NCI-H2227 (cell line): ENCODE results near the gene GUCY1A1.

Experiments
- DNase-seq: peaks from one replicate; lab custom pipeline; 2025; ENCODE audit not compliant: unreplicated experiment; lab: John Stamatoyannopoulos, UW

The GUCY1A1 gene

GRCh38 chr4:155773196-155773800 is 106.7 kb downstream of the GUCY1A1 start:
- DNase-seq, result no peak

- DNase-seq, result no peak
Measured at GRCh38 chr4:155774033-155774432, 107.4 kb downstream of the GUCY1A1 start.

GRCh38 chr4:155777971-155778735 is 111.5 kb downstream of the GUCY1A1 start:
- no peak for DNase-seq

- DNase-seq, result no peak
Measured at GRCh38 chr4:155780775-155781174, 114.1 kb downstream of the GUCY1A1 start.

- no peak for DNase-seq
Measured at GRCh38 chr4:155781249-155781831, 114.7 kb downstream of the GUCY1A1 start.
